ENCODE measurements around the gene MAGEF1. TPM values are rescaled to one million over a fixed set of nuclear protein-coding genes. Genes with fewer than 3 reads are reported as not detected.

The MAGEF1 gene
- total RNA-seq, 1 donor from 2014 or later: 22.9 TPM

DNA sequence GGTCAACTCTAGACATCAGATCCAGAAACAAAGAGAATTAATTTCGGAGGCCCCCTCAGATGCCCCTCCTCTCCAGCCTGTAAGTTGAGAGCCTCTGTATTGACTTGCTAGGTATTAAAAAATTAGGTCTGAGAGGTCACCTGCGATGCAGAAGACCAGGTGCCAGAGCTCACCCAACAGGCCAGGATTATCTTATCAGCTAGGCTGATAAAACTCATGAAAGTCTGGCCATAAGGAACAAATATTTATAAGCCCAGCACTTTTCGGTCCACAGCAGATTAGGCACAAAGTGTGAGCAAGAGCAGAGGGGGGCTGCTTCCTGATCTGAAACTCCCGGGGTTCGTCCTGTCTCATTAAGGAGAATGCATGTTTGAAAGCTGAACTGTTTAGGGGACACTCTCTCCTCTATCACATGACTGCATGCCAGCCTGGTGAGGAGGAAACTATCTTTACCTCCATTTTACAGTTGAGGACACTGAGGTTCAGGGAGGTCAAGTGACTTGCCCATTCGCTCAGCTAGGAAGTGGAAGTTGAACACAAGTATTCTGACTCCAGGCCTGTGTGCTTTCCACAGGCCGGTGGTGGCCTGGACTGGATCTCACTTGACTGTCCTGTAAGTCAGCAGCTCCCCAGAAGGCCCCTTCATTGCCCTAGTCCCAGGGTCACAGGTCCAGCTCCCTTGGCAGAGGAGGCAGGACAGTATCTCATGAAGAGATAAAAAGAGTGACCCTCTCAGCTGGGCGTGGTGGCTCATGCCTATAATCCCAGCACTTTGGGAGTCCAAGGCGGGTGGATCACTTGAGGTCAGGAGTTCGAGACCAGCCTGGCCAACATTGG lies 39.6 kb upstream of the MAGEF1 start:
- Mint-ChIP-seq H3K4me1 (ENCODE audit: unreplicated experiment) (peaks cover 4% of the 10 kb centered on the region), H3K9me3 (ENCODE audit: unreplicated experiment) (no peaks in the 10 kb centered on the region), H3K4me3 (ENCODE audit: unreplicated experiment) (no peak overlapping the region), H3K36me3 (ENCODE audit: low read depth, unreplicated experiment) (no peaks in the 10 kb centered on the region), H3K27me3 (ENCODE audit: unreplicated experiment) (peaks cover 2% of the 10 kb centered on the region), H3K27ac (ENCODE audit: unreplicated experiment) (no peak overlapping the region)
- TF ChIP-seq, protein P1, sequence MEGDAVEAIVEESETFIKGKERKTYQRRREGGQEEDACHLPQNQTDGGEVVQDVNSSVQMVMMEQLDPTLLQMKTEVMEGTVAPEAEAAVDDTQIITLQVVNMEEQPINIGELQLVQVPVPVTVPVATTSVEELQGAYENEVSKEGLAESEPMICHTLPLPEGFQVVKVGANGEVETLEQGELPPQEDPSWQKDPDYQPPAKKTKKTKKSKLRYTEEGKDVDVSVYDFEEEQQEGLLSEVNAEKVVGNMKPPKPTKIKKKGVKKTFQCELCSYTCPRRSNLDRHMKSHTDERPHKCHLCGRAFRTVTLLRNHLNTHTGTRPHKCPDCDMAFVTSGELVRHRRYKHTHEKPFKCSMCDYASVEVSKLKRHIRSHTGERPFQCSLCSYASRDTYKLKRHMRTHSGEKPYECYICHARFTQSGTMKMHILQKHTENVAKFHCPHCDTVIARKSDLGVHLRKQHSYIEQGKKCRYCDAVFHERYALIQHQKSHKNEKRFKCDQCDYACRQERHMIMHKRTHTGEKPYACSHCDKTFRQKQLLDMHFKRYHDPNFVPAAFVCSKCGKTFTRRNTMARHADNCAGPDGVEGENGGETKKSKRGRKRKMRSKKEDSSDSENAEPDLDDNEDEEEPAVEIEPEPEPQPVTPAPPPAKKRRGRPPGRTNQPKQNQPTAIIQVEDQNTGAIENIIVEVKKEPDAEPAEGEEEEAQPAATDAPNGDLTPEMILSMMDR (IDR thresholded peaks at IDR 0.05; ENCODE audit: unreplicated experiment): no peak
- DNase-seq (ENCODE audit: low spot score): no peak

DNA sequence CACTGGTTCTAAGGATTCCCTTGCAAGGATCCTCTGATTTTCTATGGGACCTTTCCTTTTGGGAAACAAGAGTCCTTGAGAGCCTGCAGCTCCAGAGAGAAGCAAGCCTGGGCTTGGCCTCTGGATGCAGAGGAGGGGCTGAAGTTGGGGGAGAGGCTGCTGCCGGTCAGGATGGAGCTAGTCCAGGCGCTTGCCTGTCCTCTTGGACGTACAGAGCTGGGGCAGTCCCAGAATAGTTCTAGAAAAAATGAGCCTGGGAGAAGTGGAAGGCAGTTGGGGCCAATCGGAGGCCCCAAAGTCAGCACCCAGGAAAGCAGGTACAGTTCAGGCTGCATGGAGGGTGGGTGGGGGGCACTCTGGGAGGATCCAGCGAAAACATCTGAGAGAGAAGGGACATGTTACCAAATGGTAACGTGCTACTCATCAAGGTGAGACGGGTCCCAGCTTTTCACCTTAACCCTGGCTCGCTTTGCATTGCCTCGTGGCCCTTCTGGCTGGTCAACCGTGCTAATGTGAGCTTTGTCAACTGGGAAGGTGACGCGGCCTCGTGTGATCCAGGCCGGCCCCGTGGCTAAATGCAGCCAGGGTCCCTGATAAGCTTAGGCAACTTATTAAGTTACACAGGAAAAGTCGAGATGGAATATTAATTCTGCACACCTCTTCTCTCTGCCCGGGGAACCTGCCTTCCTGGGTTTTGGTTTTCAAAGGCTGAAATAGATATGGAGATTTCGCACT lies 38.7 kb upstream of the MAGEF1 start:
- no peaks in the 10 kb centered on the region for H3K36me3 Mint-ChIP-seq (ENCODE audit: low read depth, unreplicated experiment)
- peaks cover 2% of the 10 kb centered on the region for H3K27me3 Mint-ChIP-seq (ENCODE audit: unreplicated experiment)
- H3K9me3 Mint-ChIP-seq (ENCODE audit: unreplicated experiment): no peaks in the 10 kb centered on the region
- no peak overlapping the region for H3K27ac Mint-ChIP-seq (ENCODE audit: unreplicated experiment)
- H3K4me3 Mint-ChIP-seq (ENCODE audit: unreplicated experiment): no peak overlapping the region
- TF ChIP-seq, protein P1 (IDR thresholded peaks at IDR 0.05; ENCODE audit: unreplicated experiment): no peak
- DNase-seq (ENCODE audit: low spot score): no peak
- peaks cover 4% of the 10 kb centered on the region for H3K4me1 Mint-ChIP-seq (ENCODE audit: unreplicated experiment)

DNA sequence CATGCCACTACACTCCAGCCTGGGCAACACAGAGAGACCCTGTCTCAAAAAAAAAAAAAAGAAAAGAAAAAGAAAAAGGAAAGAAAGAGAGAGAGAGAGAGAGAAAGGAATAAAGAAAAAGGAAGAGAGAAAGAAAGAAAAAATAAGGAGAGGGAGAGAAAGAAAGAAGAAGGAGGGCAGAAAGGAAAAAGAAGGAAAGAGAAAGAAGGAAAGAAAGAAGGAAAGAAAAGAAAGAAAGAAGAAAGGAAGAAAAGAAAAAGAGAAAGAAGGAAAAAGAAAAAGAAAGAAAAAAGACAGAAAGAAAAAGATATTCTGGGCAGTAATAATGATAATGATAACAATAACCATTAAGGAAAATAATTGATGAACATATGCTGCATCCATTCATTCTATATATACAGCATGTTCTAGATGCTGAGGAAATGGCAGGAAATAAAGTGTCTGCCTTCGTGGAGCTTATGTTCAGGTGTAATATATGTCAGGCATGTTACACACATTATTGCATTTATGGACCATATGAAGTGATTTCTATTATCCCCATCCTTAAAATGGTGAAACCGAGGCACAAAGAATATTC lies 37.4 kb upstream of the MAGEF1 start:
- Mint-ChIP-seq H3K9me3 (ENCODE audit: unreplicated experiment) (no peaks in the 10 kb centered on the region), H3K27me3 (ENCODE audit: unreplicated experiment) (peaks cover 3% of the 10 kb centered on the region), H3K27ac (ENCODE audit: unreplicated experiment) (no peak overlapping the region), H3K4me1 (ENCODE audit: unreplicated experiment) (peaks cover 4% of the 10 kb centered on the region), H3K4me3 (ENCODE audit: unreplicated experiment) (no peak overlapping the region), H3K36me3 (ENCODE audit: low read depth, unreplicated experiment) (no peaks in the 10 kb centered on the region)
- TF ChIP-seq, protein P1 (IDR thresholded peaks at IDR 0.05; ENCODE audit: unreplicated experiment): no peak
- no peak for DNase-seq (ENCODE audit: low spot score)

DNA sequence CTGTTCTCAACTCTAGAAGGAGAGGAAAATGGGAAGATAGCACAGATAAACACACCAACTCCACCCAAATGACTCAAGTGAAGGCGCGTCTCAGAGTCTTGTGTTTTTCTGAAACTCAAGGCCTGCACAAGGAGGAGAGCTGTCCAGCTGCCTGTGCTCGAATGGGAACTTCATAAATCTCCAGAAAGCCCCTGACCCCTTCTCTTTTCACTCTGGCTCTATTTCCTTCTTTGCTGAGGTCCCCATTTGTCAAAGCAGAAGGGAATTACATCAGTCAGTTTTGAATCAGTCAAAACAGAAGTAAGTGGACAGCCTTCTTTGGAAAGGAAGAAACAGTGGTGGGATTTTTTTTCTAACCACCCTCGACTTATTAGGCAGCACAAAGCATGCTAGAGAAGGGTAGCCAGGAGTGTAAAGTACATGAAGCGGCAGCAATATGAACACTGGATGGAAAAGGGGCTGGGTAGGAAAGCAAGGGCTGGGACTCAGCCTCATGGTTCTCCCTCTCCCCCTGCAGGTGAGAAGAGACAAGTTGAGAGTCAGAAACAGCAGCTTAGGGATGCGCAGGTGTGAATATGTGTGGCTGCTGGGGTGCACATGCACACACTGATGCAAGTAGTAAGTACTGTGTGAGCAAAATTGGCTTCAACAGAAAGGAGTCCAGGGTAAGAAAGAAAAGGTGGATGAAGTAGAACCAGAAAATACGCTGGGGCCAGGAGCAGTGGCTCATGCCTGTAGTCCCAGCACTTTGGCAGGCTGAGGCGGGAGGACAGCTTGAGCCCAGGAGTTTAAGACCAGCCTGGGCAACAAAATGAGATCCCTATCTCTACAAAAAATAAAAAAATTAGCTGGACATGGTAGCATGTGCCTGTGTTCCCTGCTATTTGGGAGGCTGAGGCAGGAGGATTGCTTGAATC lies 36.6 kb upstream of the MAGEF1 start:
- H3K4me1 Mint-ChIP-seq (ENCODE audit: unreplicated experiment): peaks cover 4% of the 10 kb centered on the region
- H3K4me3 Mint-ChIP-seq (ENCODE audit: unreplicated experiment): no peak overlapping the region
- peak; percentile 22 for DNase-seq (ENCODE audit: low spot score)
- no peaks in the 10 kb centered on the region for H3K36me3 Mint-ChIP-seq (ENCODE audit: low read depth, unreplicated experiment)
- H3K27ac Mint-ChIP-seq (ENCODE audit: unreplicated experiment): no peak overlapping the region
- TF ChIP-seq, protein P1 (IDR thresholded peaks at IDR 0.05; ENCODE audit: unreplicated experiment): no peak
- H3K9me3 Mint-ChIP-seq (ENCODE audit: unreplicated experiment): no peaks in the 10 kb centered on the region
- peaks cover 3% of the 10 kb centered on the region for H3K27me3 Mint-ChIP-seq (ENCODE audit: unreplicated experiment)
